WTC11 (cell line): Measurements from ENCODE around the gene SORCS2.

Experiments used
- EMX1 ChIP-seq: fragments of 250-450 bp; sonication (Bioruptor Pico); IDR thresholded peaks from 2 replicates; pipeline ENCODE4 v1.8.0; 2021; ENCODE audit warnings: mild to moderate bottlenecking
- ESRRA ChIP-seq: sonication (generic); formaldehyde crosslinking; IDR thresholded peaks from 2 replicates; pipeline ENCODE4 v1.8.1; 2022; ENCODE audit warnings: mild to moderate bottlenecking, missing genetic modification reagents, borderline replicate concordance
- NFYB ChIP-seq: sonication (generic); formaldehyde crosslinking; conservative IDR thresholded peaks from 2 replicates; pipeline ENCODE4 v1.8.0; 2022; ENCODE audit warnings: low read depth, missing genetic modification reagents
- TEAD4 ChIP-seq: sonication (generic); formaldehyde crosslinking; IDR thresholded peaks from 2 replicates; pipeline ENCODE4 v1.8.0; 2022; ENCODE audit warnings: mild to moderate bottlenecking, missing genetic modification reagents
- ZNF219 ChIP-seq: sonication (generic); formaldehyde crosslinking; IDR thresholded peaks from 2 replicates; pipeline ENCODE4 v1.8.0; 2023; ENCODE audit warnings: missing genetic modification reagents, mild to moderate bottlenecking, borderline replicate concordance
- ZNF317 ChIP-seq: sonication (generic); formaldehyde crosslinking; IDR thresholded peaks from 2 replicates; pipeline ENCODE4 v1.8.1; 2023; ENCODE audit warnings: low read depth, mild to moderate bottlenecking, moderate library complexity, missing genetic modification reagents, borderline replicate concordance
- ZNF423 ChIP-seq: fragments of 250-450 bp; sonication (Bioruptor Pico); IDR thresholded peaks from 2 replicates; pipeline ENCODE4 v2.1.2; 2022; ENCODE audit warnings: mild to moderate bottlenecking, moderate library complexity
- TF ChIP-seq, protein P1 (sequence below): fragments of 200-600 bp; IDR thresholded peaks from 2 replicates; pipeline ENCODE4 v1.8.0; 2022; ENCODE audit warnings: antibody characterized with exemption
- TF ChIP-seq, protein P2 (sequence below): sonication (generic); formaldehyde crosslinking; IDR thresholded peaks from 2 replicates; pipeline ENCODE4 v1.8.1; 2023; ENCODE audit warnings: mild to moderate bottlenecking, moderate library complexity, missing genetic modification reagents
- TF ChIP-seq, protein P3 (sequence below): sonication (generic); formaldehyde crosslinking; IDR thresholded peaks from 2 replicates; pipeline ENCODE4 v1.8.1; 2022; ENCODE audit warnings: mild to moderate bottlenecking, missing genetic modification reagents, moderate library complexity, borderline replicate concordance
- TF ChIP-seq, protein P4 (sequence below): sonication (generic); formaldehyde crosslinking; IDR thresholded peaks from 2 replicates; pipeline ENCODE4 v1.8.1; 2022; ENCODE audit warnings: low read depth, mild to moderate bottlenecking, moderate library complexity, missing genetic modification reagents, borderline replicate concordance
- TF ChIP-seq, protein P5 (sequence below): sonication (generic); formaldehyde crosslinking; IDR thresholded peaks from 2 replicates; pipeline ENCODE4 v1.8.0; 2022; ENCODE audit warnings: mild to moderate bottlenecking, missing genetic modification reagents
- TF ChIP-seq, protein P6 (sequence below): sonication (generic); formaldehyde crosslinking; IDR thresholded peaks from 2 replicates; pipeline ENCODE4 v1.8.0; 2022; ENCODE audit warnings: mild to moderate bottlenecking, missing genetic modification reagents

DNA sequence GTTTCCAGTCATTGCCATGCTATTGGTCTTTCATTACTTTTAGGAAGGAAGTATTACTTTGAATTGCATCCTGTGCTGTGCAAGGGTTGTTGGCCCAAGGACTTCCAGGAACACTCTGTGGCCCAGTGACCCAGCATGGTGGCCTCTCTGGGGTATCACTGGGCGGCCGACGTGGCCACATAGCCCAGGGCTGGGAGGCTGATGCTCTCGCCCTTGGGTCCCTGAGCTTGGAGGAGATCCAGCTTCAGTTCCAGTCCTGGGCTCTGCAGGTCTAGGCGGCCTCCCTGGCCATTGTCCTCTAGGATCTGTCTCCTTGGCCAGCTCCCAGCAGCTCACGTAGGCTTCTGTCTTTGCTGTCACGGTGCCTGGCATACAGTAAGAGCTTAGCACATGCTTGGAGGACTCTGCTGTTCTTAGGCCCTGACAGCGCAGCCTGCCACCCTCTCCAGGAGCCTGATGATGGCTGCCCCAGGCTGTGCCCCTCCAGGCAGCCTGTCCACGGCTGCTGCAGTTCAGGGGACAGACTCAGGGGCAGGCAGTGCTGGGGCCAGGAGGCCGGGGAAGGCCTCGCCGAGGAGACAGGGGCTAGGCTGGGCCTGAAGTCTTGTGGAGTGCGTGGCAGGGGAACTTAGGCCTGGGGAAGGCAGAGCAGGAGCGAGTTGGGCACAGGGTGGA lies 42.2 kb downstream of the SORCS2 start:
- TF ChIP-seq EMX1 (CRISPR knock-in tag) (no peak), ZNF219 (CRISPR knock-in tag) (no peak), ZNF317 (CRISPR knock-in tag) (no peak), TEAD4 (CRISPR knock-in tag) (no peak), ESRRA (CRISPR knock-in tag) (no peak), ZNF423 (CRISPR knock-in tag) (no peak), NFYB (no peak)
- TF ChIP-seq, protein P1, sequence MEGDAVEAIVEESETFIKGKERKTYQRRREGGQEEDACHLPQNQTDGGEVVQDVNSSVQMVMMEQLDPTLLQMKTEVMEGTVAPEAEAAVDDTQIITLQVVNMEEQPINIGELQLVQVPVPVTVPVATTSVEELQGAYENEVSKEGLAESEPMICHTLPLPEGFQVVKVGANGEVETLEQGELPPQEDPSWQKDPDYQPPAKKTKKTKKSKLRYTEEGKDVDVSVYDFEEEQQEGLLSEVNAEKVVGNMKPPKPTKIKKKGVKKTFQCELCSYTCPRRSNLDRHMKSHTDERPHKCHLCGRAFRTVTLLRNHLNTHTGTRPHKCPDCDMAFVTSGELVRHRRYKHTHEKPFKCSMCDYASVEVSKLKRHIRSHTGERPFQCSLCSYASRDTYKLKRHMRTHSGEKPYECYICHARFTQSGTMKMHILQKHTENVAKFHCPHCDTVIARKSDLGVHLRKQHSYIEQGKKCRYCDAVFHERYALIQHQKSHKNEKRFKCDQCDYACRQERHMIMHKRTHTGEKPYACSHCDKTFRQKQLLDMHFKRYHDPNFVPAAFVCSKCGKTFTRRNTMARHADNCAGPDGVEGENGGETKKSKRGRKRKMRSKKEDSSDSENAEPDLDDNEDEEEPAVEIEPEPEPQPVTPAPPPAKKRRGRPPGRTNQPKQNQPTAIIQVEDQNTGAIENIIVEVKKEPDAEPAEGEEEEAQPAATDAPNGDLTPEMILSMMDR, result no peak
- TF ChIP-seq, protein P2, sequence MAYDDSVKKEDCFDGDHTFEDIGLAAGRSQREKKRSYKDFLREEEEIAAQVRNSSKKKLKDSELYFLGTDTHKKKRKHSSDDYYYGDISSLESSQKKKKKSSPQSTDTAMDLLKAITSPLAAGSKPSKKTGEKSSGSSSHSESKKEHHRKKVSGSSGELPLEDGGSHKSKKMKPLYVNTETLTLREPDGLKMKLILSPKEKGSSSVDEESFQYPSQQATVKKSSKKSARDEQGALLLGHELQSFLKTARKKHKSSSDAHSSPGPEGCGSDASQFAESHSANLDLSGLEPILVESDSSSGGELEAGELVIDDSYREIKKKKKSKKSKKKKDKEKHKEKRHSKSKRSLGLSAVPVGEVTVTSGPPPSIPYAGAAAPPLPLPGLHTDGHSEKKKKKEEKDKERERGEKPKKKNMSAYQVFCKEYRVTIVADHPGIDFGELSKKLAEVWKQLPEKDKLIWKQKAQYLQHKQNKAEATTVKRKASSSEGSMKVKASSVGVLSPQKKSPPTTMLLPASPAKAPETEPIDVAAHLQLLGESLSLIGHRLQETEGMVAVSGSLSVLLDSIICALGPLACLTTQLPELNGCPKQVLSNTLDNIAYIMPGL, result no peak
- TF ChIP-seq, protein P3, sequence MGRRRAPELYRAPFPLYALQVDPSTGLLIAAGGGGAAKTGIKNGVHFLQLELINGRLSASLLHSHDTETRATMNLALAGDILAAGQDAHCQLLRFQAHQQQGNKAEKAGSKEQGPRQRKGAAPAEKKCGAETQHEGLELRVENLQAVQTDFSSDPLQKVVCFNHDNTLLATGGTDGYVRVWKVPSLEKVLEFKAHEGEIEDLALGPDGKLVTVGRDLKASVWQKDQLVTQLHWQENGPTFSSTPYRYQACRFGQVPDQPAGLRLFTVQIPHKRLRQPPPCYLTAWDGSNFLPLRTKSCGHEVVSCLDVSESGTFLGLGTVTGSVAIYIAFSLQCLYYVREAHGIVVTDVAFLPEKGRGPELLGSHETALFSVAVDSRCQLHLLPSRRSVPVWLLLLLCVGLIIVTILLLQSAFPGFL (CRISPR knock-in tag), result no peak
- TF ChIP-seq, protein P4, sequence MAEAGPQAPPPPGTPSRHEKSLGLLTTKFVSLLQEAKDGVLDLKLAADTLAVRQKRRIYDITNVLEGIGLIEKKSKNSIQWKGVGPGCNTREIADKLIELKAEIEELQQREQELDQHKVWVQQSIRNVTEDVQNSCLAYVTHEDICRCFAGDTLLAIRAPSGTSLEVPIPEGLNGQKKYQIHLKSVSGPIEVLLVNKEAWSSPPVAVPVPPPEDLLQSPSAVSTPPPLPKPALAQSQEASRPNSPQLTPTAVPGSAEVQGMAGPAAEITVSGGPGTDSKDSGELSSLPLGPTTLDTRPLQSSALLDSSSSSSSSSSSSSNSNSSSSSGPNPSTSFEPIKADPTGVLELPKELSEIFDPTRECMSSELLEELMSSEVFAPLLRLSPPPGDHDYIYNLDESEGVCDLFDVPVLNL (CRISPR knock-in tag), result no peak
- TF ChIP-seq, protein P5, sequence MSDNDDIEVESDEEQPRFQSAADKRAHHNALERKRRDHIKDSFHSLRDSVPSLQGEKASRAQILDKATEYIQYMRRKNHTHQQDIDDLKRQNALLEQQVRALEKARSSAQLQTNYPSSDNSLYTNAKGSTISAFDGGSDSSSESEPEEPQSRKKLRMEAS (CRISPR knock-in tag), result no peak
- TF ChIP-seq, protein P6, sequence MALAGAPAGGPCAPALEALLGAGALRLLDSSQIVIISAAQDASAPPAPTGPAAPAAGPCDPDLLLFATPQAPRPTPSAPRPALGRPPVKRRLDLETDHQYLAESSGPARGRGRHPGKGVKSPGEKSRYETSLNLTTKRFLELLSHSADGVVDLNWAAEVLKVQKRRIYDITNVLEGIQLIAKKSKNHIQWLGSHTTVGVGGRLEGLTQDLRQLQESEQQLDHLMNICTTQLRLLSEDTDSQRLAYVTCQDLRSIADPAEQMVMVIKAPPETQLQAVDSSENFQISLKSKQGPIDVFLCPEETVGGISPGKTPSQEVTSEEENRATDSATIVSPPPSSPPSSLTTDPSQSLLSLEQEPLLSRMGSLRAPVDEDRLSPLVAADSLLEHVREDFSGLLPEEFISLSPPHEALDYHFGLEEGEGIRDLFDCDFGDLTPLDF (CRISPR knock-in tag), result no peak
